ENCODE measurements around the gene UBE4B.
"Not testable (repeated sequence)": the region's sequence is repeated elsewhere in the genome, so short reads cannot be mapped to it uniquely, and the experiment has no call there.

UBE4B gene

GRCh38 chr1:10019561-10019960, 13.2 kb upstream of the UBE4B start:
- H3K27me3 ChIP-seq: no peaks in the 10 kb centered on the region
- no peak overlapping the region for H3K4me3 ChIP-seq (ENCODE audit: low read depth, low read length)
- H3K36me3 ChIP-seq: no peaks in the 10 kb centered on the region
- no peaks in the 10 kb centered on the region for H3K9me3 ChIP-seq
- DNase-seq: no peak
- H3K4me1 ChIP-seq: no peaks in the 10 kb centered on the region
- TF ChIP-seq CTCF (IDR thresholded peaks at IDR 0.05; ENCODE audit: low read depth, low read length): no peak

- no peaks in the 10 kb centered on the region for H3K9me3 ChIP-seq
- DNase-seq: no peak
- no peak overlapping the region for H3K4me3 ChIP-seq (ENCODE audit: low read depth, low read length)
- no peaks in the 10 kb centered on the region for H3K27me3 ChIP-seq
- no peak for TF ChIP-seq CTCF (IDR thresholded peaks at IDR 0.05; ENCODE audit: low read depth, low read length)
- H3K4me1 ChIP-seq: no peaks in the 10 kb centered on the region
- no peaks in the 10 kb centered on the region for H3K36me3 ChIP-seq
Observed at GRCh38 chr1:10020086-10020485, 12.7 kb upstream of the UBE4B start.

GRCh38 chr1:10020678-10021077, 12.1 kb upstream of the UBE4B start:
- H3K36me3 ChIP-seq; H3K9me3 ChIP-seq; H3K4me1 ChIP-seq; H3K27me3 ChIP-seq; H3K4me3 ChIP-seq (ENCODE audit: low read depth, low read length); DNase-seq: not testable (repeated sequence)

- not testable (repeated sequence) for H3K27me3 ChIP-seq; H3K36me3 ChIP-seq; H3K4me3 ChIP-seq (ENCODE audit: low read depth, low read length); DNase-seq; H3K9me3 ChIP-seq; H3K4me1 ChIP-seq
Observed at GRCh38 chr1:10021992-10022391, 10.8 kb upstream of the UBE4B start.

GRCh38 chr1:10022656-10023055, 10.1 kb upstream of the UBE4B start:
- no peak for TF ChIP-seq CTCF (IDR thresholded peaks at IDR 0.05; ENCODE audit: low read depth, low read length)
- no peak for DNase-seq
- Histone ChIP-seq H3K4me1 (no peaks in the 10 kb centered on the region), H3K36me3 (no peaks in the 10 kb centered on the region), H3K9me3 (no peaks in the 10 kb centered on the region), H3K27me3 (no peaks in the 10 kb centered on the region), H3K4me3 (ENCODE audit: low read depth, low read length) (no peak overlapping the region)

- DNase-seq: no peak
- no peak for TF ChIP-seq CTCF (IDR thresholded peaks at IDR 0.05; ENCODE audit: low read depth, low read length)
- no peaks in the 10 kb centered on the region for H3K27me3 ChIP-seq
Observed at GRCh38 chr1:10025354-10025753, 7.4 kb upstream of the UBE4B start.

GRCh38 chr1:10027027-10027426, 5.7 kb upstream of the UBE4B start:
- H3K4me1 ChIP-seq: no peaks in the 10 kb centered on the region
- H3K9me3 ChIP-seq: no peaks in the 10 kb centered on the region
- H3K4me3 ChIP-seq (ENCODE audit: low read depth, low read length): no peak overlapping the region
- no peaks in the 10 kb centered on the region for H3K27me3 ChIP-seq
- no peak for DNase-seq
- no peak for TF ChIP-seq CTCF (IDR thresholded peaks at IDR 0.05; ENCODE audit: low read depth, low read length)
- H3K36me3 ChIP-seq: no peaks in the 10 kb centered on the region

More at GRCh38 chr1:10025354-10025753, 7.4 kb upstream of the UBE4B start:
- H3K4me3 ChIP-seq (ENCODE audit: low read depth, low read length): no peak overlapping the region
- no peaks in the 10 kb centered on the region for H3K9me3 ChIP-seq
- no peaks in the 10 kb centered on the region for H3K4me1 ChIP-seq
- no peaks in the 10 kb centered on the region for H3K36me3 ChIP-seq

- not testable (repeated sequence) for H3K27me3 ChIP-seq; H3K9me3 ChIP-seq; H3K4me3 ChIP-seq (ENCODE audit: low read depth, low read length); DNase-seq; H3K4me1 ChIP-seq; H3K36me3 ChIP-seq
Observed at GRCh38 chr1:10028956-10029500, 3.7 kb upstream of the UBE4B start.
